Suprapubic skin (tissue), 3 donors: ENCODE data around the gene GIMAP6.

Source experiments
- CTCF ChIP-seq, 2 donors: fragments of 200-600 bp in 1 of 2; fragments of 450-650 bp in 1 of 2; sonication (generic) in 1 of 2; IDR thresholded peaks; one replicate each; pipeline ENCODE4 v1.5.1; 2016 to 2019; ENCODE audit warnings: antibody characterized with exemption in 2 of 2, mild to moderate bottlenecking in 1 of 2, moderate library complexity in 1 of 2
- EP300 ChIP-seq: sonication (generic); formaldehyde crosslinking; IDR thresholded peaks from one replicate; pipeline ENCODE4 v1.6.1; 2017; ENCODE audit warnings: antibody characterized with exemption

GRCh38 chr7:150621376-150621775 is 10.8 kb downstream of the GIMAP6 start:
- no peak for TF ChIP-seq CTCF (IDR thresholded peaks at IDR 0.05)
- no peak for TF ChIP-seq EP300
